Mesodermal cell (in vitro differentiated cells): Measurements from ENCODE around the gene RMND1.
"Not testable (repeated sequence)": the region's sequence is repeated elsewhere in the genome, so short reads cannot be mapped to it uniquely, and the experiment has no call there.

Experiments
- H3K27ac ChIP-seq: 2 replicates; pipeline ENCODE4 v1.7.0; 2013; ENCODE audit warnings: mild to moderate bottlenecking, low read depth, low read length, moderate library complexity; ENCODE audit not compliant: severe bottlenecking
- H3K36me3 ChIP-seq: 2 replicates; pipeline ENCODE4 v1.7.1; 2013; ENCODE audit warnings: mild to moderate bottlenecking, low read length, moderate library complexity; ENCODE audit not compliant: control insufficient read depth, insufficient read depth
- H3K4me1 ChIP-seq: one replicate; pipeline ENCODE4 v1.7.1; 2013; ENCODE audit warnings: mild to moderate bottlenecking, low read length; ENCODE audit not compliant: insufficient read depth, control insufficient read depth, poor library complexity, severe bottlenecking
- H3K4me3 ChIP-seq: 2 replicates; pipeline ENCODE4 v1.7.0; 2013; ENCODE audit warnings: low read length, control low read depth, mild to moderate bottlenecking; ENCODE audit not compliant: insufficient read depth, poor library complexity, severe bottlenecking; ENCODE audit errors: extremely low read depth
- H3K9me3 ChIP-seq: 2 replicates; pipeline ENCODE4 v1.7.1; 2013; ENCODE audit warnings: mild to moderate bottlenecking, low read length, moderate library complexity; ENCODE audit not compliant: control insufficient read depth
- WGBS, 2 experiments: methylation state at CpG; one replicate each; pipeline ENCODE4 v1.1.5; 2013; ENCODE audit warnings: missing lambda C conversion rate in 2 of 2; ENCODE audit not compliant: insufficient coverage in 2 of 2; 5-methylcytosine and 5-hydroxymethylcytosine counted together

The RMND1 gene

GRCh38 chr6:151370509-151371078 is 81.3 kb downstream of the RMND1 start:
- H3K9me3 ChIP-seq: no peaks in the 10 kb centered on the region
- H3K36me3 ChIP-seq: peaks cover 64% of the 10 kb centered on the region
- H3K4me1 ChIP-seq: peaks cover 11% of the 10 kb centered on the region
- WGBS, 2 experiments: 89 to 92% methylated on average over 5 to 6 of the region's 6 CpGs
- H3K4me3 ChIP-seq: no peak overlapping the region
- H3K27ac ChIP-seq: no peak overlapping the region

GRCh38 chr6:151365233-151365632 is 86.7 kb downstream of the RMND1 start:
- Histone ChIP-seq H3K27ac (no peak overlapping the region), H3K36me3 (peaks cover 74% of the 10 kb centered on the region)
- 92 to 98% methylated on average over 4 to 5 of the region's 6 CpGs for WGBS, 2 experiments

GRCh38 chr6:151359486-151359885 is 92.4 kb downstream of the RMND1 start:
- H3K4me3 ChIP-seq: no peak overlapping the region
- WGBS, 2 experiments: 91 to 98% methylated on average over 4 to 5 of the region's 5 CpGs
- H3K4me1 ChIP-seq: peaks cover 3% of the 10 kb centered on the region
- H3K9me3 ChIP-seq: no peaks in the 10 kb centered on the region
- no peak overlapping the region for H3K27ac ChIP-seq
- H3K36me3 ChIP-seq: peaks cover 51% of the 10 kb centered on the region

More at GRCh38 chr6:151365233-151365632, 86.7 kb downstream of the RMND1 start:
- Histone ChIP-seq H3K4me1 (peaks cover 3% of the 10 kb centered on the region), H3K4me3 (no peak overlapping the region), H3K9me3 (no peaks in the 10 kb centered on the region)

GRCh38 chr6:151358475-151358874 is 93.5 kb downstream of the RMND1 start:
- no CpG with 5 or more reads among the region's 3 CpGs for WGBS, 2 experiments
- Histone ChIP-seq H3K36me3 (peaks cover 60% of the 10 kb centered on the region), H3K27ac (no peak overlapping the region)

GRCh38 chr6:151357758-151358436 is 94.0 kb downstream of the RMND1 start:
- H3K4me1 ChIP-seq: peaks cover 3% of the 10 kb centered on the region
- no peak overlapping the region for H3K4me3 ChIP-seq
- H3K36me3 ChIP-seq: peaks cover 63% of the 10 kb centered on the region
- WGBS, 2 experiments: 86 to 95% methylated on average over 2 to 5 of the region's 6 CpGs
- no peaks in the 10 kb centered on the region for H3K9me3 ChIP-seq
- no peak overlapping the region for H3K27ac ChIP-seq

More at GRCh38 chr6:151358475-151358874, 93.5 kb downstream of the RMND1 start:
- no peaks in the 10 kb centered on the region for H3K9me3 ChIP-seq
- H3K4me3 ChIP-seq: no peak overlapping the region
- peaks cover 3% of the 10 kb centered on the region for H3K4me1 ChIP-seq

GRCh38 chr6:151356983-151357382 is 94.9 kb downstream of the RMND1 start:
- Histone ChIP-seq H3K27ac (peak overlapping the region; percentile 60), H3K36me3 (peaks cover 65% of the 10 kb centered on the region)
- 86 to 97% methylated on average over 4 of the region's 6 CpGs for WGBS, 2 experiments
- not testable (repeated sequence) for H3K4me3 ChIP-seq, H3K9me3 ChIP-seq, H3K4me1 ChIP-seq
